C4-2B (cell line): ENCODE data around the gene CCDC81.

Experiments used
- CTCF ChIP-seq: fragments of 450-650 bp; conservative IDR thresholded peaks from 2 replicates; pipeline ENCODE4 v1.5.1; 2017; ENCODE audit warnings: mild to moderate bottlenecking
- ZFX ChIP-seq: fragments of 450-650 bp; IDR thresholded peaks from 2 replicates; pipeline ENCODE4 v1.6.1; 2017

GRCh38 chr11:86444981-86445380 is 70.3 kb downstream of the CCDC81 start:
- no peak for TF ChIP-seq CTCF
- TF ChIP-seq ZFX: no peak
